ENCODE results near the gene COG5. TPM values are rescaled to one million over a fixed set of nuclear protein-coding genes. Genes with fewer than 3 reads are reported as not detected.

The COG5 gene
- total and polyA plus RNA-seq, 3 donors from 2014 or later, result 27.1 to 76.1 (median 70.6) TPM

GRCh38 chr7:107327986-107328569, 235.6 kb downstream of the COG5 start:
- no peak overlapping the region for H3K27ac ChIP-seq
- no peaks in the 10 kb centered on the region for H3K36me3 ChIP-seq (ENCODE audit: low read depth, missing control alignments)
- intact Hi-C loops (cut with DNase I; ENCODE audit: low total_unique reads), result no loop called here
- no peak overlapping the region for H3K4me3 ChIP-seq
- DNase-seq, result no peak
- no peaks in the 10 kb centered on the region for H3K27me3 ChIP-seq
- no peaks in the 10 kb centered on the region for H3K9me3 ChIP-seq
- no peaks in the 10 kb centered on the region for H3K4me1 ChIP-seq
- no peak for TF ChIP-seq POLR2A (IDR thresholded peaks at IDR 0.05)
- TF ChIP-seq, protein P1, sequence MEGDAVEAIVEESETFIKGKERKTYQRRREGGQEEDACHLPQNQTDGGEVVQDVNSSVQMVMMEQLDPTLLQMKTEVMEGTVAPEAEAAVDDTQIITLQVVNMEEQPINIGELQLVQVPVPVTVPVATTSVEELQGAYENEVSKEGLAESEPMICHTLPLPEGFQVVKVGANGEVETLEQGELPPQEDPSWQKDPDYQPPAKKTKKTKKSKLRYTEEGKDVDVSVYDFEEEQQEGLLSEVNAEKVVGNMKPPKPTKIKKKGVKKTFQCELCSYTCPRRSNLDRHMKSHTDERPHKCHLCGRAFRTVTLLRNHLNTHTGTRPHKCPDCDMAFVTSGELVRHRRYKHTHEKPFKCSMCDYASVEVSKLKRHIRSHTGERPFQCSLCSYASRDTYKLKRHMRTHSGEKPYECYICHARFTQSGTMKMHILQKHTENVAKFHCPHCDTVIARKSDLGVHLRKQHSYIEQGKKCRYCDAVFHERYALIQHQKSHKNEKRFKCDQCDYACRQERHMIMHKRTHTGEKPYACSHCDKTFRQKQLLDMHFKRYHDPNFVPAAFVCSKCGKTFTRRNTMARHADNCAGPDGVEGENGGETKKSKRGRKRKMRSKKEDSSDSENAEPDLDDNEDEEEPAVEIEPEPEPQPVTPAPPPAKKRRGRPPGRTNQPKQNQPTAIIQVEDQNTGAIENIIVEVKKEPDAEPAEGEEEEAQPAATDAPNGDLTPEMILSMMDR (IDR thresholded peaks at IDR 0.05), result no peak

- Histone ChIP-seq H3K4me1 (no peaks in the 10 kb centered on the region), H3K9me3 (no peaks in the 10 kb centered on the region), H3K36me3 (ENCODE audit: low read depth, missing control alignments) (no peaks in the 10 kb centered on the region), H3K27me3 (no peaks in the 10 kb centered on the region), H3K4me3 (no peak overlapping the region), H3K27ac (no peak overlapping the region)
- TF ChIP-seq, protein P1 (IDR thresholded peaks at IDR 0.05), result no peak
- TF ChIP-seq POLR2A (IDR thresholded peaks at IDR 0.05), result no peak
- WGBS, 2 donors, result 90 to 91% methylated on average over 3 of the region's 3 CpGs
- intact Hi-C loops (cut with DNase I; ENCODE audit: low total_unique reads), result no loop called here
- no peak for DNase-seq
Observed at GRCh38 chr7:107326061-107326460, 237.7 kb downstream of the COG5 start.

GRCh38 chr7:107322015-107322414, 241.7 kb downstream of the COG5 start:
- H3K27ac ChIP-seq, result no peak overlapping the region
- intact Hi-C loops (cut with DNase I; ENCODE audit: low total_unique reads), result no loop called here
- no peaks in the 10 kb centered on the region for H3K36me3 ChIP-seq (ENCODE audit: low read depth, missing control alignments)
- H3K4me1 ChIP-seq, result no peaks in the 10 kb centered on the region
- WGBS, 2 donors, result 78 to 80% methylated on average over 1 of the region's 1 CpG
- TF ChIP-seq, protein P1 (IDR thresholded peaks at IDR 0.05), result no peak
- no peak for TF ChIP-seq POLR2A (IDR thresholded peaks at IDR 0.05)
- H3K9me3 ChIP-seq, result no peaks in the 10 kb centered on the region
- H3K4me3 ChIP-seq, result no peak overlapping the region
- no peak for DNase-seq
- no peaks in the 10 kb centered on the region for H3K27me3 ChIP-seq

DNA sequence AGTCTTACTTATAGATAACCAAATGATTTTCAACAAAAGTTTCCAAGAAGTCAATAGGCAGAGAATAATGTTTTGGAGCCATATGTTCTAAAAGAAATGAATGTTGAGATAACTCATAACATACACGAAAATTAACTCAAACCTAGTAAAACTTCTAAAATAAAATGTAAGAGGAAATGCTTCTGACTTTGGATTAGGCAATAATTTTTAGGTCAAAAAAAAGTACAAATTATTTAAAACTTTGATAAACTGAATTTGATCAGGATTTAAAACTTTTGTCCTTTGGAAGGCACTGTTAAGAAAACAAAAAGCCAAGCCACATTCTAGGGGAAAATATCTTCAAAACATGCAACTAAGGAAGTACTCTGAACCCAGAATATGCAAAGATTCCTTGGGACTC, 242.1 kb downstream of the COG5 start:
- H3K4me3 ChIP-seq, result no peak overlapping the region
- no peaks in the 10 kb centered on the region for H3K27me3 ChIP-seq
- 87 to 94% methylated on average over 1 of the region's 1 CpG for WGBS, 2 donors
- H3K4me1 ChIP-seq, result no peaks in the 10 kb centered on the region
- intact Hi-C loops (cut with DNase I; ENCODE audit: low total_unique reads), result no loop called here
- TF ChIP-seq POLR2A (IDR thresholded peaks at IDR 0.05), result no peak
- TF ChIP-seq, protein P1 (IDR thresholded peaks at IDR 0.05), result no peak
- H3K36me3 ChIP-seq (ENCODE audit: low read depth, missing control alignments), result no peaks in the 10 kb centered on the region
- H3K27ac ChIP-seq, result no peak overlapping the region
- no peak for DNase-seq
- no peaks in the 10 kb centered on the region for H3K9me3 ChIP-seq

- H3K4me3 ChIP-seq, result no peak overlapping the region
- H3K27ac ChIP-seq, result no peak overlapping the region
- WGBS, 2 donors, result 87 to 91% methylated on average over 2 of the region's 2 CpGs
- no peak for DNase-seq
- H3K9me3 ChIP-seq, result no peaks in the 10 kb centered on the region
- no peaks in the 10 kb centered on the region for H3K27me3 ChIP-seq
- H3K4me1 ChIP-seq, result peaks cover 11% of the 10 kb centered on the region
- no peaks in the 10 kb centered on the region for H3K36me3 ChIP-seq (ENCODE audit: low read depth, missing control alignments)
- TF ChIP-seq POLR2A (IDR thresholded peaks at IDR 0.05), result no peak
- TF ChIP-seq, protein P1 (IDR thresholded peaks at IDR 0.05), result no peak
- intact Hi-C loops (cut with DNase I; ENCODE audit: low total_unique reads), result no loop called here
Observed at GRCh38 chr7:107319724-107320228, 243.9 kb downstream of the COG5 start.
